ENCODE data around the gene JCAD. TPM values are rescaled to one million over a fixed set of nuclear protein-coding genes. Genes with fewer than 3 reads are reported as not detected.
A peak's percentile ranks its signal among the peaks of the same experiment; 100 is the strongest.

JCAD gene
- total RNA-seq, 4 donors from 2014 or later: 26.6 to 38.5 (median 28.1) TPM

DNA sequence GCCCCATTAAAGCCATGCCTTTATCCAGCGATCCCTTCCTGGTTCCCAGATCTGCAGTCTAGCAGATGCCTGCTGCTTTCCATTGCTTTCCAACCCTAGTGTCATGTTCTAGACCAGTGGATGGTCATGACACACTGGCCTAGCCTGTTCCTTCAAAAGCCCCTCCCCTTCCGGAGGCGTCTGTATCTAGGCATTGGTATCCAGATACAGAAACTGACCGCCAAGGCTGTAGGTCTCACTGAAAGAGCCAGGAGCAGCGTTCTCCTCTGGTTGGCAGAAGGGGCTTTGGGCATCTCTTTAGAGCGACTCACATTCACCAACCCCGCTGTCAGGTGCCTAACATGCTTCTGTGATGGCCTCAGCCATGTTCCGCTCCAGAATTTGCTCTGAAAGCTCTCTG is 22.6 kb downstream of the JCAD start:
- no peak overlapping the region for H3K4me3 ChIP-seq (replicated peaks in 1 of 3)
- no peak overlapping the region for H3K27ac ChIP-seq
- 95 to 96% methylated on average over 8 of the region's 8 CpGs for WGBS, 2 donors
- intact Hi-C loops (cut with DNase I): no loop called here
- no peaks in the 10 kb centered on the region for H3K9me3 ChIP-seq
- no peak for TF ChIP-seq CTCF (IDR thresholded peaks at IDR 0.05)
- no peak for TF ChIP-seq POLR2A (IDR thresholded peaks at IDR 0.05)
- no peaks in the 10 kb centered on the region for H3K27me3 ChIP-seq
- peaks cover 0 to 10% of the 10 kb centered on the region in 2 donors for H3K4me1 ChIP-seq
- DNase-seq: no peak
- H3K36me3 ChIP-seq: peaks cover 2 to 4% of the 10 kb centered on the region in 2 donors

GRCh38 chr10:30036341-30036740 is 23.0 kb downstream of the JCAD start:
- Histone ChIP-seq H3K36me3 (peaks cover 2 to 4% of the 10 kb centered on the region in 2 donors), H3K27ac (no peak overlapping the region), H3K4me1 (peaks cover 0 to 10% of the 10 kb centered on the region in 2 donors), H3K9me3 (no peaks in the 10 kb centered on the region), H3K4me3 (replicated peaks in 1 of 3) (no peak overlapping the region), H3K27me3 (no peaks in the 10 kb centered on the region)
- DNase-seq: no peak
- intact Hi-C loops (cut with DNase I): no loop called here
- no peak for TF ChIP-seq POLR2A (IDR thresholded peaks at IDR 0.05)
- TF ChIP-seq CTCF (IDR thresholded peaks at IDR 0.05): no peak
- 75 to 90% methylated on average over 3 of the region's 3 CpGs for WGBS, 2 donors

DNA sequence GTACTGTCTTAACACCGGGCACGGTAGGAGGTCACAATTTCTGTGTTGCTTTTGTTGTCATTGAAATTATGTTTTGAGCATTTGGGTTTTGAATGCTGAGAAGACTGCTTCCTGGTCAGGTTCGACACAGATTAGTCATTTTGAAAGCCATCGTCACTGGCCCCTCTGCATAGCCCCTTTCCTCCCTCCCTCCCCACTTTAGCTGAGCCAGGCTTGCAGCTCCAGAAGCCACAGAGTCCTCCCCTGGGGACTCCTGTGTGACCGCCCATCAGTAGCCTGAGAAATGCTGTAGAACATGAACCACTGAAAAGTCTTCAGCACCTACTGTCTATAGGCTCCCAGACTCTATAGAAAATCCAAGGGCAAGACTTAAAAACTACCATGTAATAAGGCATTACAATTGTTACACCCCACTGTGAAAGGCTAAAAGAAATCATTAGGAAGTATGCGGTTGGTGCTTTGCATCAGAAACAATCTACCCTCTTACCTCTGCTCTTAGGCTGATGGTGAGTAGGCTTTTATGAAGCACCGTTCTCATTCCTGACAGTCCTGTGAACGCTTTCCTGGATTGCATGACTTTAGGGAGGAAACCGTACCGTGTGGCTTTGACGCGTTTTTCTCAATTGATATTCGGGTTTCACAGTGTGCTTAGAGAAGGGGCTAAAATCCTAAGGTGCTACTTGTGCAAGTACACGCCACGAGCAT is 24.8 kb downstream of the JCAD start:
- intact Hi-C loops (cut with DNase I): no loop called here
- WGBS, 2 donors: 77 to 81% methylated on average over 15 of the region's 15 CpGs
- Histone ChIP-seq H3K4me3 (replicated peaks in 1 of 3) (no peak overlapping the region), H3K9me3 (no peaks in the 10 kb centered on the region), H3K27me3 (no peaks in the 10 kb centered on the region), H3K36me3 (peaks cover 0 to 2% of the 10 kb centered on the region in 2 donors), H3K4me1 (peaks cover 6 to 20% of the 10 kb centered on the region in 2 donors), H3K27ac (no peak overlapping the region)
- TF ChIP-seq CTCF (IDR thresholded peaks at IDR 0.05): no peak
- no peak for TF ChIP-seq POLR2A (IDR thresholded peaks at IDR 0.05)
- no peak for DNase-seq

DNA sequence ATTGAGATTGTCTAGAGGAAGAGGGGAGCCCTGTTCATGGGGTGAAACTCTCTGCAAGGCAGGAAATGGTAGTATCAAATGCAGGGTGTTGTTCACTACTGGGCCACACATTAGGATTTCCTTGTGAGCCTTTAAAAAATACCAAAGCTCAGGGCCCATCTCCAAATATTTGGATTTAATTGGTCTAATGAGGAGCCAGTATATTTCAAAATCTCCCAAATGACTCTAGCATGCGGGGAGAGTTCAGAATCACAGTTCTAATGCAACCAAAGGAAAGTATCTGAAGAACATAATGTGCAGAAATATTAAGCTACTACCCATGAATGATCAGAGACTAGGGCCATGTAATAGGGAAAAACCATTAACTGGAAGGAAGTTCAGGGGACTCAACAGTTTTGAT is 27.3 kb downstream of the JCAD start:
- Histone ChIP-seq H3K9me3 (no peaks in the 10 kb centered on the region), H3K4me1 (peaks cover 31 to 41% of the 10 kb centered on the region in 2 donors), H3K36me3 (no peaks in the 10 kb centered on the region), H3K4me3 (replicated peaks in 1 of 3) (no peak overlapping the region), H3K27me3 (no peaks in the 10 kb centered on the region), H3K27ac (no peak overlapping the region)
- DNase-seq: no peak
- WGBS, 2 donors: 87 to 88% methylated on average over 1 of the region's 1 CpG
- intact Hi-C loops (cut with DNase I): no loop called here
- TF ChIP-seq POLR2A (IDR thresholded peaks at IDR 0.05): no peak
- no peak for TF ChIP-seq CTCF (IDR thresholded peaks at IDR 0.05)

DNA sequence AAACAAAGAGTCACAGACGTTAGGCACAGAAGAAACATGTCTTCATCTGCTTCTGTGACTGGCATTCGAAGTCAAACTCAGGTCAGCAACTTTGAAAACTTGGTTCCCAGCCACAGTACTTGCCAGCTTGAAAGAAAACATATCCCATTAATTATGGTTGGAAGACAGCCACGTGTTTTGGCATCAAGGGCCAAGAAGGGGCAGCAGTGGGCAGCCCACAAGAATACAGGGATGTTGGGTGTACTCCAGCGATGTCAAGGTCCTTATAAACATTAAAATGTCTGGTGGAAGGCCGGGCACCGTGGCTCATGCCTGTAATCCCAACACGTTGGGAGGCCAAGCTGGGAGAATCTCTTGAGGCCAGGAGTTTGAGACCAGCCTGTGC is 29.5 kb downstream of the JCAD start:
- H3K27me3 ChIP-seq: no peaks in the 10 kb centered on the region
- intact Hi-C loops (cut with DNase I): loop anchor here (10.0 kb wide), 1 partner anchor 185 kb away; no protein-coding TSS in a partner anchor
- DNase-seq: peak; percentile 23 to 25
- TF ChIP-seq CTCF (IDR thresholded peaks at IDR 0.05) (no peak), POLR2A (IDR thresholded peaks at IDR 0.05) (no peak)
- 46 to 48% methylated on average over 7 of the region's 7 CpGs for WGBS, 2 donors
- H3K36me3 ChIP-seq: no peaks in the 10 kb centered on the region
- no peak overlapping the region for H3K4me3 ChIP-seq (replicated peaks in 1 of 3)
- H3K4me1 ChIP-seq: peaks cover 39 to 48% of the 10 kb centered on the region in 2 donors
- H3K9me3 ChIP-seq: no peaks in the 10 kb centered on the region
- H3K27ac ChIP-seq: peak overlapping the region; percentile 25 to 94 (median 49)

Data from thyroid gland (tissue), 4 donors.